GM18870 (cell line): ENCODE results near the gene TTL.
"Not testable (repeated sequence)": the region's sequence is repeated elsewhere in the genome, so short reads cannot be mapped to it uniquely, and the experiment has no call there.

Experiments
- ATAC-seq: cut with Tn5 transposase; IDR thresholded peaks from one replicate; pipeline ENCODE4 v1.9.1; 2021; ENCODE audit warnings: moderate library complexity; ENCODE audit not compliant: unreplicated experiment

Gene TTL

DNA sequence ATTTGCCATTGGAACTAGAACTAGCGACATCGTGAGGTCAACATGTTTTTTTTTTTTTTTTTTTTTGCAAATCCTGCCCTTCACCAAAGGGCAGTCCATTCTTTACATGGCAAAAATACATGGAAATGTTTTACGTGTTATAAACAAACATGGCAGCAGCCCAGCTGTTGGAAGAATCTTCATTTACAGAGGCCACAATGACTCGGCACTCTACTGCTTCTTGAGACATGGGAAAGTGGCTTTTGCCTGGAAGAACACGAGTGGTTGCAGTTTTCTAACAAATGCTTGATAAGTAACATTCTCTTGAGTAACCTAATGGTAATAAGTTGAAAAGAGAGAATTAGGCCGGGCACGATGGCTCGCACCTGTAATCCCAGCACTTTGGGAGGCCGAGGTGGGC lies 37.5 kb downstream of the TTL start:
- no peak for ATAC-seq

GRCh38 chr2:112520234-112520783 lies 38.4 kb downstream of the TTL start:
- no peak for ATAC-seq

GRCh38 chr2:112523291-112523777 lies 41.4 kb downstream of the TTL start:
- ATAC-seq = no peak

GRCh38 chr2:112524276-112524675 lies 42.3 kb downstream of the TTL start:
- ATAC-seq = not testable (repeated sequence)

DNA sequence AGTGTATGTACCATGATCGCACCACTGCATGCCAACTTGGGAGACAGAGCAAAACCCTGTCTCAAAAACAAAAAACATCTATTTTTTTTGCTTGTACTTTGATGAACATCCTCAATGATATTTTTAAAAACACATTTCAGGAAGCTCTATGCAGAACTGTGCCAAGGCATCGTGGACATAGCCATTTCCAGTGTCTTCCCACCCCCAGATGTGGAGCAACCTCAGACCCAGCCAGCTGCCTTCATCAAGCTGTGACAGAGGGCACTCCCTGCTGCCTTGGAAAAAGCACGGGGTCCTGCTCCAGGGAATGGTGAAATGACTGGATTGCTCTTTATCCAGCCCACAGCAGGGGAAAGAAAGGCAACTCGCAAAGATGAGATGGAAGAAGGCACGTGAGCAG lies 46.6 kb downstream of the TTL start:
- ATAC-seq = no peak

DNA sequence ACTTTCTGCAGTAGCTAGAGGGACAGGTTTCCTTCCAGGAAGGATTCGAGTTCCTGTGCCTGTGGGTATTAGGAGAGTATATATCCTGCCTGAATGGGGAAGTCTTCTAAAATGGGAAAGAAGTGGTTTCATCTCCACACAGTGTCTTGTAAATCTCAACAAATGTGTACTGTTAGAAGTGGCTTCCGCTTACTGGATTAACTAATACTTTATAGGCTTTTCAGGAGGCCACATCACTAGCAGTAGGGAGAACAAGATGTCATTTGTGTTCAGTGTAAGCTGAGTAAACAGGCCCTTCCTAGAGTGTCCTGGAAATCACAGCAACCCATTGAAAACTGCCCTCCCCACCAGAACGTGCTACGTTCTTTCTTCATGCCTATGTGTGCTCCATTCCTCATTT lies 47.8 kb downstream of the TTL start:
- no peak for ATAC-seq

- ATAC-seq = no peak
Observed at GRCh38 chr2:112530728-112531127, 48.8 kb downstream of the TTL start.

DNA sequence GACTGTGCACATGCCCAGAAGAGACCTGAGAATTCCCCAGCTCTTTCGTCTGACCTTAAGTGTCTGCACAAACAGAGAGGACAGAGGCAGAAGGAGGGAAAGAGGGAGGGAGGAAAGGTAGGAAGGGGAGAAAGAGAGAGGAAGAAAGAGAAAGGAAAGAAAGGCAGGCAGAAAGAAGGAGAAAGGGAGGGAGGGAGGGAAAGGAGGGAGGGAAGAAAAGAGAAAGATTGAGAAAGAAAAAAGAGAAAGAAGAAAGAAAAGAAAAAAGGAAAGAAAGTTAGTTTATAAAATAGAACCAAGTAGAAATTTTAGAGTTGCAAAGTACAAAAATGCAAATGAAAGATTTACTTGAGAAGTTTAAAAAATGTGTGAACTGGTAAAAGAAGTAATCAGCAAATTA lies 52.9 kb downstream of the TTL start:
- no peak for ATAC-seq

GRCh38 chr2:112536665-112537064 lies 54.7 kb downstream of the TTL start:
- not testable (repeated sequence) for ATAC-seq

- ATAC-seq = no peak
Observed at GRCh38 chr2:112539306-112539705, 57.4 kb downstream of the TTL start.

GRCh38 chr2:112540906-112541305 lies 59.0 kb downstream of the TTL start:
- ATAC-seq = no peak

GRCh38 chr2:112541315-112542122 lies 59.6 kb downstream of the TTL start:
- peak; percentile 35 for ATAC-seq

GRCh38 chr2:112542123-112542983 lies 60.4 kb downstream of the TTL start, which contains the start of gene POLR1B:
TSS of gene POLR1B (plus strand) at chr2:112542465. CDS start at chr2:112542495, 30 bp downstream.
- ATAC-seq = peak; percentile 71

DNA sequence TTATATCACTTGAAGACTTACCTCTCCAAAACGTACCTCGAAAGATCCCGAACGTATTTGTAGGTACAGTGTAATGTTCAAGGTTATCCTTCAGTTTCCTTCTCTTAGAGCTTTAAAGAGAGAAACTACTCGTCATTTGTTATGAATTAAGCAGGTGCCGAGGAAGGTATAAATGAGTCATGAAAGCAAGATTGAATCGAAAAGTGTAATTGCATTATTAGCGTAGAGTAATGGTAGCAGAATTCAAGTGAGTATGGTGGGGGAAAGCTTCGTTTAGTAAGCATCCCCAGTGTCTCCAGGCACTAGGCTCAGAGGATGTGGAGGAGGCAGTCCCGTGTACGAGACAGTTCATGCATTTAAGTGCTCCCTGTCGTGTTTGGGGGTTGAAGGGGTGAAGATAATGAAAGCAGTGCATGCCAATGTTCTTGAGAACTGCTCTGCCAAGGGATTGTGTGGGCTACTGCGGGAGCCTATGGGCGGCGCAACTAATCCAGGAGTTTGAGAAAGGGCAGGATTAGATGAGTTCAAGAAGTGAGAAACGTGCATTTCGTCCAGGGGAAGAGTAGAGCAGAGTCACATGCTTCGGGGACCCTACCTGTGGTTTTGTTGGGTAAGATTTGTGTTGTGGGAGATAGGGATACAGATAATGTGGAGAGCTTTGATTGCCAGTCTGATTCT lies 61.2 kb downstream of the TTL start:
- no peak for ATAC-seq

GRCh38 chr2:112547333-112547732 lies 65.4 kb downstream of the TTL start:
- no peak for ATAC-seq

GRCh38 chr2:112548980-112549379 lies 67.0 kb downstream of the TTL start:
- ATAC-seq = no peak

DNA sequence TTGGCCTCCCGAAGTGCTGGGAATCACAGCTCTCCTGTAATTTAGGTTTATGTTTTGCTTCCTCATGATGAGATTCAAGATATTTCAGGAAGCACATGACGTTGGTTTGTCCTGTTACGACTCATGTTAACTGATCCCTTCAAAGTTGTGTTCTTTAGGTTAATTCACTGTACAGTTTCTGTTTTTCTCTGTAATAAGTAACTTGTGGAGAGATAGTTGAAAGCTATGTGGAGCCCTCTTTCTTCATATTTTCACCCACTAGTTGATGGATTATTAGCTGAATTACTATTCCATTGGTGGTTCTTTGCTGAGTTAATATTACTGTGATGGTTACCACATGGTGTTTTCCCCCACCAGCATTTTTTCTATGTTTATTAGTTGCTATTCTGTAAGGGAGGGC lies 84.1 kb downstream of the TTL start:
- ATAC-seq = peak; percentile 61

DNA sequence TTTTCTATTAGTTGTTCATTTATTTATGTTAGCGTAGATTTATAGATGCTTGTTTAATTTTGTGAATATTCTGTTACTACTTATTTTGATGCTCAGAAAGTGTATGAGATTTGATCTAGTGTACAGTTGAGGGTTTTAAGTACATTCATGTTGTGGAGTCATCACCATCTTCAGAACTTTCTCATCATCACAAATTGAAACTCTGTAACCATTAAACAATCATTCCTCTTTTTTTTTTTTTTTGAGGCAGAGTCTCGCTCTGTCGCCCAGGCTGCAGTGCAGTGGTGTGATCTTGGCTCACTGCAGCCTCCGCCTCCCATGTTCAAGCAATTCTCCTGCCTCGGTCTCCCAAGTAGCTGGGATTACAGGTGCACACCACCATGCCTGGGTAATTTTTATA lies 84.6 kb downstream of the TTL start:
- peak; percentile 35 for ATAC-seq

GRCh38 chr2:112572005-112572404 lies 90.0 kb downstream of the TTL start:
- no peak for ATAC-seq

DNA sequence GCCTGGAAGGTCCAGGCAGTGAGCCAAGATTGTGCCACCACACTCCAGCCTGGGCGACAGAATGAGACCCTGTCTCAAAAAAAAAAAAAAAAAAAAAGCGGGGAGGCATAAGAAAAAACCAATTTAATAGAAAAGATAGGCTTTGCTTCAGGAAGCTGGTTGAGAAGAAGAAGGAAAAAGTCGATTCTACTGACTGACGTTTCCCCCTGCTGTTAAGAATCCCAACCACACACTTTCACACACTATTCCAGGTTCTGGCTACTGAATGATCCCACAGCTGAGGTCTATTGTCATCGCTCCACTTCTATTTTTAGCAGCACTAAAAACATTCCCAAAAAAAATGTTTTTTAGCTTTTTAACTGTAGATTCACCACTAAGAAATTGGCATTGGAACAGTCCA lies 95.8 kb downstream of the TTL start:
- no peak for ATAC-seq

DNA sequence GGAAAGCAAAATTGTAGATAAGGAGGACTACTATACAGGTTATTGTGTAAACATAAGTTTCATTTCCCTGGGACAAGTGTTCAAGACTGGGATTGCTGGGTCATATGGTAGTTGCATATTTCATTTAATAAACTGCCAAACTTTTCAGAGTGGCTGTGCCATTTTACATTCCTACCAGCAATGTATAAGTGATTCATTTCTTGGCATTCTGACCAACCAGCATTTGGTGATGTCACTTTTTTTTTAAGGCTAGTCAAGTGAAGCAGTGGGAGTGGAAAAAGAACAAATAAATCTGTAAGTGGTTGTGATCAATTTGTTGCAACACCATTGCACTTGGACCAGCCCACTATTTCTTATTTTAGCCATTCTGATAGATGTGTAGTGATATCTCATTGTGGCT lies 97.3 kb downstream of the TTL start:
- ATAC-seq = no peak
